ENCODE results near the gene OR6J1. TPM values are rescaled to one million over a fixed set of nuclear protein-coding genes. Genes with fewer than 3 reads are reported as not detected.

The OR6J1 gene
- total and polyA plus RNA-seq, 9 of the 15 experiments (the other 6 are each of a cell fraction or from before 2014, with no cell fraction given): not detected

DNA sequence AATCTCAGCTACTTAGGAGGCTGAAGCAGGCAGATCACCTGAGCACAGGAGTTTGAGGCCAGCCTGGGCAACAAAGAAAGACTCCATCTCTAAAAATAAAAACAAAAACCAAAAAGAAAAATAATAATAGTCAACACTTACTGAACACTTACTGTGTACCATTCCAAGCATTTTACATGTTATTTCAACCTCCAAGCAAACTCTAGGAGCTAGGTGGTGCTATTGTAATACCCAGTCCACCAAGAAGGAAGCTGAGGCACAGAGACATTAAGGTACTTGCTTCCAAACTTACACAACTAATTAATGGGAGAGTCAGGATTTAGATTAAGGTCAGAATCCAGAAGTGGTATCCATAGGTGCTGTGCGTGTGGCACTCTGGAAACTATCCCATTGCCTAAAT is 13.7 kb upstream of the OR6J1 start (continued):
- TF ChIP-seq ZKSCAN1 (IDR thresholded peaks at IDR 0.05; ENCODE audit: low read depth, low read length) (no peak), ZBTB40 (IDR thresholded peaks at IDR 0.05) (no peak), ZBTB40 (CRISPR knock-in tag; IDR thresholded peaks at IDR 0.05) (no peak), ARID3A (IDR thresholded peaks at IDR 0.05; ENCODE audit: borderline replicate concordance, low read depth, low read length) (no peak), FOS (IDR thresholded peaks at IDR 0.05; ENCODE audit: extremely low read depth, insufficient read length) (no peak), ZNF586 (CRISPR knock-in tag; conservative IDR thresholded peaks at IDR 0.05) (no peak), CEBPG (CRISPR knock-in tag; IDR thresholded peaks at IDR 0.05) (no peak), CEBPG (tag; conservative IDR thresholded peaks at IDR 0.05 in 1 of 2, IDR thresholded peaks at IDR 0.05 in 1 of 2) (no peak), EGR1 (conservative IDR thresholded peaks at IDR 0.05) (no peak), GABPB1 (CRISPR knock-in tag; IDR thresholded peaks at IDR 0.05) (no peak), SUPT5H (IDR thresholded peaks at IDR 0.05) (no peak), JUND (IDR thresholded peaks at IDR 0.05; ENCODE audit: borderline replicate concordance, low read depth, low read length) (peak; percentile 21; the same call in 1 of the 2 replicates), JUND (tag; IDR thresholded peaks at IDR 0.05; ENCODE audit: borderline replicate concordance, low read depth, low read length) (peak; percentile 26; the same call in 1 of the 3 replicates), ZNF134 (CRISPR knock-in tag; conservative IDR thresholded peaks at IDR 0.05) (no peak), ATF7 (IDR thresholded peaks at IDR 0.05) (no peak), ZKSCAN8 (CRISPR knock-in tag; IDR thresholded peaks at IDR 0.05) (peak; percentile 84; the same call in 1 of the 2 replicates), ZNF354B (CRISPR knock-in tag; IDR thresholded peaks at IDR 0.05) (no peak), FOXA1 (IDR thresholded peaks at IDR 0.05; ENCODE audit: borderline replicate concordance) (no peak), STAG1 (CRISPR knock-in tag; IDR thresholded peaks at IDR 0.05; ENCODE audit: borderline replicate concordance) (no peak), BRD4 (IDR thresholded peaks at IDR 0.05) (no peak)
- TF ChIP-seq, protein P1, sequence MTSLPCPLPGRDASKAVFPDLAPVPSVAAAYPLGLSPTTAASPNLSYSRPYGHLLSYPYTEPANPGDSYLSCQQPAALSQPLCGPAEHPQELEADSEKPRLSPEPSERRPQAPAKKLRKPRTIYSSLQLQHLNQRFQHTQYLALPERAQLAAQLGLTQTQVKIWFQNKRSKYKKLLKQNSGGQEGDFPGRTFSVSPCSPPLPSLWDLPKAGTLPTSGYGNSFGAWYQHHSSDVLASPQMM (CRISPR knock-in tag; IDR thresholded peaks at IDR 0.05): no peak
